Thyroid gland (tissue), 4 donors: ENCODE results near the gene NR3C2. TPM values are rescaled to one million over a fixed set of nuclear protein-coding genes. Genes with fewer than 3 reads are reported as not detected.

Experiments
- DNase-seq, 2 donors: peaks; one replicate each; pipeline ENCODE4 v3.0.0-alpha.2; 2019
- H3K27ac ChIP-seq, 3 donors: fragments of 200-600 bp; sonication (generic); 1 replicate in 2 of 3; 2 replicates in 1 of 3; pipeline ENCODE4 v1.5.1; 2016 to 2019; ENCODE audit warnings: mild to moderate bottlenecking in 1 of 3, moderate library complexity in 1 of 3
- H3K27me3 ChIP-seq: fragments of 200-600 bp; sonication (generic); one replicate; pipeline ENCODE4 v1.5.1; 2019
- H3K36me3 ChIP-seq, 2 donors: fragments of 200-600 bp; sonication (generic); one replicate each; pipeline ENCODE4 v1.5.1; 2016 to 2019
- H3K4me1 ChIP-seq, 2 donors: fragments of 200-600 bp; sonication (generic); one replicate each; pipeline ENCODE4 v1.5.1; 2017 to 2019
- H3K4me3 ChIP-seq, 3 donors: fragments of 200-600 bp; sonication (generic); replicated peaks in 1 of 3; 1 replicate in 2 of 3; 2 replicates in 1 of 3; pipeline ENCODE4 v1.5.1; 2016; ENCODE audit warnings: mild to moderate bottlenecking in 1 of 3
- H3K9me3 ChIP-seq: fragments of 200-600 bp; sonication (generic); one replicate; pipeline ENCODE4 v1.5.1; 2017
- POLR2A ChIP-seq, 2 donors: fragments of 450-650 bp; IDR thresholded peaks; one replicate each; pipeline ENCODE4 v1.6.1; 2017; ENCODE audit warnings: antibody characterized with exemption in 2 of 2, mild to moderate bottlenecking in 2 of 2, moderate library complexity in 1 of 2
- WGBS, 2 donors: methylation state at CpG; one replicate each; pipeline ENCODE4 v1.1.5; 2017; 5-methylcytosine and 5-hydroxymethylcytosine counted together
- intact Hi-C: fragments of 100-400 bp; cut with DNase I; formaldehyde crosslinking; loops from one replicate; pipeline ENCODE4 v1.15.1; 2023
- total RNA-seq, 4 donors: library from RNA; depleted of rRNA; stranded (reverse); fragments of >200 nt; gene quantifications; one replicate each; pipeline ENCODE4 v1.2.3, GENCODE V29; 2016
- TF ChIP-seq, protein P1 (sequence below), 6 experiments: fragments of 200-600 bp in 3 of 6; fragments of 450-650 bp in 3 of 6; sonication (generic) in 3 of 6; IDR thresholded peaks; one replicate each; pipeline ENCODE4 v1.5.1; 2016 to 2019; ENCODE audit warnings: antibody characterized with exemption in 6 of 6, mild to moderate bottlenecking in 2 of 6, inconsistent platforms in 1 of 6, moderate library complexity in 1 of 6

NR3C2 gene
- total RNA-seq, 4 donors from 2014 or later: 51.6 to 161 (median 72.3) TPM

DNA sequence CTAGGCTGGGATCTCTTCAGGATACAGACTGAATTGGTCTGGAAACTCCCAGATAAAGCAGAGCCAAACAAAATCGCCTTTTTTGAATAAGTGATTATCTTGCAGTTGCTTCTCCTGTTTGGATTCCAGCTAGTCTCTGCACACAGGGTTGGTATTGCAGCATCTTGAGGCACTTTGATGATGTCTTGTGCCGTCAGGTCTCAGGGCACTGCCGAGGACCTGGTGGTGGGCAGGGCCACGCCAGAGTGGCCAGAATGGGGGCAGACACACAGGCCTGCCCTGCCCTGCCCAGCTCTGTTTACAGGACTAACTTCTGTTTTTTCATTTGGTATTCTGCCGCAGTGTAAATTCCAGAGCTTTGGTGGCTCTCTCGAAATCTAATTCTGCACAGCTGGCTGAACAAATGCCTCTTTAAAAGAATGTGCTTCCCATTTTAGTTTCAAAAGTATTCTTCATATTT is 276.1 kb downstream of the NR3C2 start:
- H3K9me3 ChIP-seq: no peaks in the 10 kb centered on the region
- H3K4me3 ChIP-seq: no peak overlapping the region
- no peak for TF ChIP-seq POLR2A (IDR thresholded peaks at IDR 0.05)
- TF ChIP-seq, protein P1, sequence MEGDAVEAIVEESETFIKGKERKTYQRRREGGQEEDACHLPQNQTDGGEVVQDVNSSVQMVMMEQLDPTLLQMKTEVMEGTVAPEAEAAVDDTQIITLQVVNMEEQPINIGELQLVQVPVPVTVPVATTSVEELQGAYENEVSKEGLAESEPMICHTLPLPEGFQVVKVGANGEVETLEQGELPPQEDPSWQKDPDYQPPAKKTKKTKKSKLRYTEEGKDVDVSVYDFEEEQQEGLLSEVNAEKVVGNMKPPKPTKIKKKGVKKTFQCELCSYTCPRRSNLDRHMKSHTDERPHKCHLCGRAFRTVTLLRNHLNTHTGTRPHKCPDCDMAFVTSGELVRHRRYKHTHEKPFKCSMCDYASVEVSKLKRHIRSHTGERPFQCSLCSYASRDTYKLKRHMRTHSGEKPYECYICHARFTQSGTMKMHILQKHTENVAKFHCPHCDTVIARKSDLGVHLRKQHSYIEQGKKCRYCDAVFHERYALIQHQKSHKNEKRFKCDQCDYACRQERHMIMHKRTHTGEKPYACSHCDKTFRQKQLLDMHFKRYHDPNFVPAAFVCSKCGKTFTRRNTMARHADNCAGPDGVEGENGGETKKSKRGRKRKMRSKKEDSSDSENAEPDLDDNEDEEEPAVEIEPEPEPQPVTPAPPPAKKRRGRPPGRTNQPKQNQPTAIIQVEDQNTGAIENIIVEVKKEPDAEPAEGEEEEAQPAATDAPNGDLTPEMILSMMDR (IDR thresholded peaks at IDR 0.05): no peak
- peak overlapping the region; percentile 31 to 60 (median 53) for H3K27ac ChIP-seq
- H3K4me1 ChIP-seq: peaks cover 27% of the 10 kb centered on the region in 2 donors
- no peaks in the 10 kb centered on the region for H3K27me3 ChIP-seq
- peak; percentile 64 to 76 for DNase-seq
- no peaks in the 10 kb centered on the region for H3K36me3 ChIP-seq
- WGBS, 2 donors: 14 to 24% methylated on average over 6 of the region's 6 CpGs
- intact Hi-C loops: no loop called here

DNA sequence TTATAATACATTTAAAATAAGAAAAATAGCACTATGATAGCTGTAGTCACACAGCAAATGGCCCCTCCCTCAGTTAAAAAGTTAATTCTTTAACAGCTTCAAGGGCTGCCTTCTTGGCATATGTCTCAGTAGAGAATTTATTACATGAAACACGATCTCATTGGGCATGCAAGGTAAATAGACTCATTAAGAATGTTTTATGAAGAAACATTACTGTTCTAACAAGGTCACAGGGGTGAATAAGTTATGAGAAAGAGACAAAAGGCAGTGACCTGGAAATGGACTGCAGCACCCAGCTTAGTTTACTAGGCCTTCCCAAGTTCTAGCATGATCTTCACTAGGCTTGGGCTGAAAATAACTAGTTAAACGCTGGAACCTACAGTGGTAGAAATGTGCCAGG is 277.7 kb downstream of the NR3C2 start:
- peak overlapping the region in 1 of 3 donors; percentile 34 for H3K27ac ChIP-seq
- H3K9me3 ChIP-seq: no peaks in the 10 kb centered on the region
- intact Hi-C loops: no loop called here
- TF ChIP-seq, protein P1 (IDR thresholded peaks at IDR 0.05): no peak
- no peak for TF ChIP-seq POLR2A (IDR thresholded peaks at IDR 0.05)
- no peaks in the 10 kb centered on the region for H3K27me3 ChIP-seq
- H3K4me1 ChIP-seq: peaks cover 27% of the 10 kb centered on the region in 2 donors
- 51 to 58% methylated on average over 2 of the region's 2 CpGs for WGBS, 2 donors
- H3K36me3 ChIP-seq: no peaks in the 10 kb centered on the region
- no peak overlapping the region for H3K4me3 ChIP-seq
- no peak for DNase-seq

DNA sequence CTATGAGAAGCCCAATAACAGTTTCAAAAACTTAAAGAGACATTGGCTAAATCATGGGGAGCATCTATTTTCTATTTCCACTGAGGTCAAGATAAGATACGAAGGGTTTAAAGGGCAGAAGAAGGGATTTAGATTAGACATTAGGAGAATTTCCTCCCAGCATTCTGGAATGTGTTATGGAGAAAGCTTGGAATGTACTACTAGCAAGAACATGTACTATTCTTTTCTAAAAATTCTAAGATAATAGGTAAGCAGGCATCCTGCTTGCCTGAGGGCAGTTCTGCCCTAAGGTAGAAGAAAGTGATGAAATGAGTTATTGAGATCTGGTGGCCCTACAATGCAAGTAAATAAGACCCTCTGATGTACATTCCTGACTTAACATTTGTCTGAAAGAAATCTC is 279.2 kb downstream of the NR3C2 start:
- Histone ChIP-seq H3K27me3 (no peaks in the 10 kb centered on the region), H3K9me3 (no peaks in the 10 kb centered on the region), H3K36me3 (no peaks in the 10 kb centered on the region), H3K4me3 (no peak overlapping the region), H3K27ac (no peak overlapping the region), H3K4me1 (peaks cover 27% of the 10 kb centered on the region in 2 donors)
- WGBS, 2 donors: 96% methylated on average over 1 of the region's 1 CpG
- no peak for TF ChIP-seq POLR2A (IDR thresholded peaks at IDR 0.05)
- TF ChIP-seq, protein P1 (IDR thresholded peaks at IDR 0.05): no peak
- intact Hi-C loops: no loop called here
- no peak for DNase-seq

DNA sequence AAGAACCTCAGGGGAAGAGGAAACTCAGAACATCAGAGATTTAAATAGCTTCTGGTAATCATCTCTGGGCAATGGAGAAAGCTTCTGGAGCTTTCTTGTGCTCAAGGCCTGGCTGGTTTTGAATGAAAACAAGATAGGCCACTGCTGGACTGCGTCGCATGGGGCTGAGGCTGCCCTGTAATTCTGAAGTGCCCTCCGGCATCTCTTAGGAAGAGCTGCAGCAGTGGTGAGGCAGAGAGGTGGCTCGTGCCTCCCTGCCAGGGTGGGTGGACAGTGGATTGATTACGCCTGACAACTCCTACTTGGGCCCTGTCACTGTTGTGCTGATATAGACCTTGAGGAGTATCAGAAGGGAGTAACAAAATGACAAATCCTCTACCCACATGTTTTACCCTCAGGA is 279.7 kb downstream of the NR3C2 start:
- no peaks in the 10 kb centered on the region for H3K9me3 ChIP-seq
- intact Hi-C loops: no loop called here
- H3K36me3 ChIP-seq: no peaks in the 10 kb centered on the region
- DNase-seq: no peak
- TF ChIP-seq, protein P1 (IDR thresholded peaks at IDR 0.05): no peak
- TF ChIP-seq POLR2A (IDR thresholded peaks at IDR 0.05): no peak
- 74 to 78% methylated on average over 5 of the region's 5 CpGs for WGBS, 2 donors
- H3K4me1 ChIP-seq: peaks cover 27% of the 10 kb centered on the region in 2 donors
- no peak overlapping the region for H3K4me3 ChIP-seq
- no peak overlapping the region for H3K27ac ChIP-seq
- H3K27me3 ChIP-seq: no peaks in the 10 kb centered on the region

DNA sequence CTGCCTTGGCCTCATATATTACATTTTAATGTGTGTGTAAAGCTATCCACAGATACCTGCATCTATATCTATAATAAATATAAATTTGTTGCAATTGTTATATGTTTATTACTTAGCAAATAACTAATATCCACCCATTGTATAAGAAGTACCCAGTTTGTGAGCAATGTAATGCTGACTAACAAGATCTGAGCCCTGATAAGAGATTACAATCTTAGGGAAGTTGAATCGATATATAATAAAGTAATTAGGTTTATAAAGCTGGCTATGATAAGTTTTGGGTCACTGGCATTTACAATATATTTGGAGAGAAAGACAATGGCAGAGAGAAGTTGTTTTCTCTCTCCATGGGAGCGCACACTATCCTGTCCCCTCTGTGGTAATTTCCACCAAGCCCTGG is 280.6 kb downstream of the NR3C2 start:
- Histone ChIP-seq H3K4me1 (peaks cover 21 to 24% of the 10 kb centered on the region in 2 donors), H3K9me3 (no peaks in the 10 kb centered on the region), H3K36me3 (no peaks in the 10 kb centered on the region), H3K27ac (no peak overlapping the region), H3K27me3 (no peaks in the 10 kb centered on the region), H3K4me3 (no peak overlapping the region)
- WGBS, 2 donors: 87 to 95% methylated on average over 2 of the region's 2 CpGs
- DNase-seq: no peak
- intact Hi-C loops: no loop called here
- TF ChIP-seq POLR2A (IDR thresholded peaks at IDR 0.05): no peak
- TF ChIP-seq, protein P1 (IDR thresholded peaks at IDR 0.05): no peak
